GM12891 (cell line): ENCODE data around the gene FBLN5.

Experiments used
- DNase-seq: peaks from one replicate; pipeline ENCODE4 v3.0.0; 2011; ENCODE audit warnings: low spot score; ENCODE audit not compliant: insufficient read length
- FAIRE-seq: peaks from 2 replicates; lab custom pipeline; 2011; peaks lifted over from hg19 to GRCh38; lab: Jason Lieb, UNC
- PAX5 ChIP-seq: IDR thresholded peaks from 2 replicates; pipeline ENCODE4 v1.6.1; 2011; ENCODE audit warnings: low read length, moderate library complexity, mild to moderate bottlenecking; ENCODE audit not compliant: insufficient read depth, severe bottlenecking
- POLR2A ChIP-seq: IDR thresholded peaks from 2 replicates; pipeline ENCODE4 v1.6.1; 2011; ENCODE audit warnings: low read depth, low read length, control low read depth
- POLR2AphosphoS5 ChIP-seq: IDR thresholded peaks from 2 replicates; pipeline ENCODE4 v1.6.1; 2011; ENCODE audit warnings: low read depth, low read length, control low read depth
- POU2F2 ChIP-seq: IDR thresholded peaks from 2 replicates; pipeline ENCODE4 v1.6.1; 2011; ENCODE audit warnings: low read depth, mild to moderate bottlenecking, control low read depth, low read length, moderate library complexity
- SPI1 ChIP-seq: IDR thresholded peaks from 2 replicates; pipeline ENCODE4 v1.6.1; 2011; ENCODE audit warnings: low read depth, low read length, control low read depth
- TAF1 ChIP-seq: IDR thresholded peaks from 2 replicates; pipeline ENCODE4 v1.6.1; 2011; ENCODE audit warnings: low read depth, low read length, control low read depth

The FBLN5 gene

DNA sequence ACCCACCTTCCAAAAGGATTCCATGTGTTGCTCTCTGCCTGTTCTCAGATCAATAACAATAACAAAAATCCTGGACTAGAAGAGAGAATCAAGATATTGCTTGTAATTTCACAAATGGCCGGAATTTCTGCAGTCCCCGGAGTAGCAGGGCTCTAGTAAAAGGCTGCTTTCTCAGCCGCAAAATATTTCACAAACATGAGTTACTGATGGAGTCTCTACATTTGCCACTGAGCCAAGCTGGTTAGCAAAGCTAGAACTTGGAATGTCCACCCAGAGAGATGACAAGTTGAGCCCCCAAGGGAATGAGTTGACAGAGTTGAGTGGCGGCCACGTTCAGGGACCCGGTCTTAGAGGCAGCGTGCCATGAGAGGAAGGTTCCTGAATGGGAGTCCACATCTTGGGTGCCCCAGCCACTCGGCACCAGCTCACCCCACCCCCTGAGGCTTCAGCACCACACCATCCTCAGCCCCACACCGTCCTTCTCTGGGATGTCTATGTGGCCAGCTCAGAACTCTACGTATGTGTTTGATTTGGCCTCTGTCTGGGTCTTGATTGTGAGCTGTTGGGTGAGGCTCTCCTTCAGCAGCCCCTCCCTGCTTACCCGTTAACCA is 15.9 kb downstream of the FBLN5 start:
- FAIRE-seq (no peak), DNase-seq (no peak)
- no peak for TF ChIP-seq TAF1
- no peak for TF ChIP-seq POLR2AphosphoS5
- TF ChIP-seq PAX5: no peak
- TF ChIP-seq POLR2A: no peak
- TF ChIP-seq SPI1: no peak
- TF ChIP-seq POU2F2: no peak

- no peak for TF ChIP-seq PAX5
- TF ChIP-seq POLR2AphosphoS5: no peak
- no peak for TF ChIP-seq SPI1
- TF ChIP-seq POLR2A: no peak
- no peak for TF ChIP-seq TAF1
- DNase-seq: no peak
- FAIRE-seq: no peak
Observed at GRCh38 chr14:91929700-91930099, 17.8 kb downstream of the FBLN5 start.

DNA sequence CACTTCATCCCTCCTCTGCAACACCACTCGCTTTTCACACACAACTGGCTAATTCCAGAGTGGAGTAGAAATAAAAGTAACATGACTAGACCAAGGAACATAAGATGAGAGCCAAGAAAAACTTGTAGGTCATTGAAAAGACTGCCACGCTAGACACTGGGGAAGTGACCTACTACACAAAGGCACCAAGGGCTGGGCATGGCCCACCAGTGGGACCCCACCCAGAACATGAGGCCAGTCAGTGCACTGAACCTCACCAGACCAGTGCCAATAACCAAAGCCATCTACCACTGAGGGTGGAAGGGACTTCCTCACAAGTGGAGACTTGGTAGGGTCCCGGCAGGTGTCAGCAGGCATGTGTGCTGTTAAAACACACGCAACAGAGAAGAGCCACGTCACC is 19.7 kb downstream of the FBLN5 start:
- DNase-seq (no peak), FAIRE-seq (no peak)
- TF ChIP-seq TAF1 (no peak), POU2F2 (no peak), PAX5 (no peak), SPI1 (no peak), POLR2AphosphoS5 (no peak), POLR2A (no peak)

GRCh38 chr14:91927191-91927590 is 20.3 kb downstream of the FBLN5 start:
- TF ChIP-seq POLR2AphosphoS5 (no peak), POLR2A (no peak), SPI1 (no peak), TAF1 (no peak), PAX5 (no peak), POU2F2 (no peak)
- no peak for FAIRE-seq

GRCh38 chr14:91926131-91926890 is 21.2 kb downstream of the FBLN5 start:
- TF ChIP-seq SPI1: no peak
- TF ChIP-seq PAX5: no peak
- no peak for TF ChIP-seq TAF1
- TF ChIP-seq POLR2AphosphoS5: no peak
- no peak for TF ChIP-seq POLR2A
- no peak for TF ChIP-seq POU2F2
- FAIRE-seq (no peak), DNase-seq (no peak)

More at GRCh38 chr14:91927191-91927590, 20.3 kb downstream of the FBLN5 start:
- DNase-seq: no peak

GRCh38 chr14:91925727-91926121 is 21.8 kb downstream of the FBLN5 start:
- TF ChIP-seq POLR2A (no peak), PAX5 (no peak), POU2F2 (no peak), SPI1 (no peak), TAF1 (no peak), POLR2AphosphoS5 (no peak)
- no peak for FAIRE-seq

GRCh38 chr14:91925001-91925726 is 22.3 kb downstream of the FBLN5 start:
- DNase-seq (no peak), FAIRE-seq (no peak)
- TF ChIP-seq POLR2AphosphoS5 (no peak), SPI1 (no peak), TAF1 (no peak), PAX5 (no peak)

More at GRCh38 chr14:91925727-91926121, 21.8 kb downstream of the FBLN5 start:
- no peak for DNase-seq

DNA sequence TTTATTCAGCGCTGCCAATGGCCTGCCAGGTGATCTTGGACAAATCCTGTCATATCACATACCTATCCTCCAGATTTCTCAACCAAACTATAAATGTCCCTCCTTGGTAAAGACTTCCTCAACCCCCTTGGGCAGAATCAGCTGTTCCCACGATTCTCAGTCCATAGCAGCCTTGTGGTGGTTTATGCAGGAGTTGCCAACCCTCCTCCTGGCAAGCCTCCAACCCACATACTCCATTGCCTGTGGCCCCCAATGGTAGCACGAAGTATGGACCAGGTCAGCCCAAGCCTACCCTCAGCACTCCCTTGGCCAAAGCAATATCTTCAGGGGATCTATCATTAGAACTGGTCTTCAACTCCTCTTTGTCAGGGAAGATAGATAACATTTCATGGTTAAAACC is 27.0 kb downstream of the FBLN5 start:
- FAIRE-seq (no peak), DNase-seq (no peak)
- no peak for TF ChIP-seq POU2F2
- TF ChIP-seq POLR2A: no peak
- no peak for TF ChIP-seq TAF1
- no peak for TF ChIP-seq POLR2AphosphoS5
- TF ChIP-seq SPI1: no peak
- no peak for TF ChIP-seq PAX5

- DNase-seq: no peak
- TF ChIP-seq PAX5: no peak
- TF ChIP-seq POU2F2: no peak
- TF ChIP-seq SPI1: no peak
- TF ChIP-seq POLR2A: no peak
- TF ChIP-seq TAF1: no peak
- TF ChIP-seq POLR2AphosphoS5: no peak
- no peak for FAIRE-seq
Observed at GRCh38 chr14:91919814-91920213, 27.7 kb downstream of the FBLN5 start.
